ENCODE data around the gene GOLGA6B.
"Not testable (repeated sequence)": the region's sequence is repeated elsewhere in the genome, so short reads cannot be mapped to it uniquely, and the experiment has no call there.

Gene GOLGA6B

DNA sequence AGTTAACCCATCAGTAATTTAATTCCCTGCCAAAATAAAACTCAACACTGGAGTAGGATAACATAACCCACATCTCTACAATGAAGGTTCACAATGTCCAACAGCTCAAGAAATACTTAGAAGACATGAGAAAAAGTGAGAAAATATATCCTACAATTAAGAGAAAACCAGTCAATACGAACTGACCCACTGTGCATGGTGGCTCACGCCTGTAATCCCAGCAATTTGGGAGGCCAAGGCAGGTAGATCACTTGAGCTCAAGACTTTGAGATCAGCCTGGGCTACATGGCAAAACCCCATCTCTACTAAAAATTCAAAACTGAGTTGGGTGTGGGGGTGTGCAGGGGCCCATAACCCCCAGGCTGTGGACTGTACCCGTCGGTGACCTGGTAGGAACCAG, 30.6 kb upstream of the GOLGA6B start:
- not testable (repeated sequence) for H2BK5ac ChIP-seq (ENCODE audit: low read depth, low read length, poor library complexity, severe bottlenecking); H3K23ac ChIP-seq (ENCODE audit: low read length in 2 of 2); H3K14ac ChIP-seq (ENCODE audit: low read length in 2 of 2); H2BK15ac ChIP-seq (ENCODE audit: low read depth, poor library complexity, severe bottlenecking); H3K4me1 ChIP-seq (ENCODE audit: control insufficient read depth, insufficient read depth, low read depth, low read length); H2BK12ac ChIP-seq (ENCODE audit: low read length in 2 of 2); H4K91ac ChIP-seq (ENCODE audit: low read length); H3K4me3 ChIP-seq (ENCODE audit: insufficient read depth in 1 of 2, low read depth in 1 of 2, low read length in 2 of 2); H3K27me3 ChIP-seq (ENCODE audit: control insufficient read depth in 1 of 2, insufficient read depth in 1 of 2, low read length in 2 of 2); H4K8ac ChIP-seq (ENCODE audit: low read length); H3K9me3 ChIP-seq (ENCODE audit: control insufficient read depth, low read length); H3K4ac ChIP-seq (ENCODE audit: low read depth in 1 of 2, low read length in 2 of 2); H2AFZ ChIP-seq (ENCODE audit: low read depth, low read length); H3K27ac ChIP-seq (ENCODE audit: low read length, poor library complexity, severe bottlenecking); H3K18ac ChIP-seq (ENCODE audit: low read depth in 1 of 2, low read length in 2 of 2); H3K9ac ChIP-seq (ENCODE audit: low read length); H3K79me1 ChIP-seq (replicated peaks; ENCODE audit: low read length, poor library complexity, severe bottlenecking); DNase-seq; H3K36me3 ChIP-seq (ENCODE audit: control insufficient read depth in 1 of 2, insufficient read depth in 2 of 2, low read depth in 1 of 2, low read length in 2 of 2); H2AK5ac ChIP-seq (ENCODE audit: low read length, severe bottlenecking); H3K4me2 ChIP-seq (ENCODE audit: low read length, poor library complexity, severe bottlenecking); H2BK120ac ChIP-seq (ENCODE audit: low read depth, low read length)
- WGBS: 94% methylated on average over 4 of the region's 4 CpGs

DNA sequence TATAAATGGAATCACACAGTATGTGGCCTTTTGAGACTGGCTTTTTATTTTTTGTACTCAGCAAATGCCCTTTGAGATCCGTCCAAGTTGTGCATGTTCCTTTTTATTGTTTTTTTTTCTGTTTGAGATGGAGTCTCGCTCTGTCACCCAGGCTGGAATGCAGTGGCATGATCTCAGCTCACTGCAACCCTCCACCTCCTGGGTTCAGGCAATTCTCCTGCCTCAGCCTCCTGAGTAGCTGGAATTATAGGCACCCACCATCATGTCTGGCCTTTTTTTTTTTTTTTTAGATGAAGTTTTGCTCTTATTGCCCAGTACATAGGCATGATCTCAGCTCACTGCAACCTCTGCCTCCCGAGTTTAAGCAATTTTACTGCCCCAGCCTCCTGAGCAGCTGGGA, 28.3 kb upstream of the GOLGA6B start:
- H3K36me3 ChIP-seq (ENCODE audit: control insufficient read depth in 1 of 2, insufficient read depth in 2 of 2, low read depth in 1 of 2, low read length in 2 of 2): not testable (repeated sequence)
- 91% methylated on average over 3 of the region's 3 CpGs for WGBS

DNA sequence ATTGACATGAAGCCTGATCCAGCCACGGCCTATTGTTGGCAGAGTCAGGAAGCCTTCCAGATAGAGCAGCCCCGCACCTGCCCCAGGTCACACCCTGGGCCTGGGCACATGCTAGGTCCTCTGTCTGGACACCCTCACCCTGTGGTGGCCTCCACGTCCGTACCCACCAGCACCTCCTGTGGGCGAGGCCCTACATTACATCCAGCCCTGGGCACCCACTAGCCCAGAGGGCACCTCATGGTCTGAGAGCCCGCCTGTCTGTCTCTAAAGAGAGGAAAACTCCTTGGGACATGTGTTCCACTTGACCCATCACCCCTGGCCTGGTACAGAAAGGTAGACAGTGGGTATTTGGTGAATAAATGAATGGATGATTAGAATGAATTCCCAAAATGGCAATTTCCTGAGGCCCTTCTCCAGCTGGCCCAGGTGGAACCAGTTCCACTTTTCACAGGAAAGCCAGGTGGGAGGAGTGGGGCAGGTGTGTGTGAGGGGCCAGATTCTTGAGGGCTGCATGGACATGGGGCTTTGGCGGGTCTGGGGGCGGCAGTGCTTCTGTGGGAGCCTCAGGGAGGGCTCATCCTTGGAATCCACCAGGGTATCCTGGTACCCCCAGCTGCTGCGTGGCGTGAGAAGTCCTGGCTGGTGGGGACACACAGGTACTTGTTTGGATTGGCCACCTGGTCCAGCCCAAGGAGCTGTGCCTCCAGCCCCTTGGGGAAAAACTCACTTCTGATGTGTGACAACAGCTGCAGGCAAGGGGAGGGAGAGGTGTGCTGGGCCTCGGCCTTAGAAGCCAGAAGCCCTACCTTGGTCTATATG, 26.0 kb upstream of the GOLGA6B start:
- not testable (repeated sequence) for H2BK5ac ChIP-seq (ENCODE audit: low read depth, low read length, poor library complexity, severe bottlenecking); H3K23ac ChIP-seq (ENCODE audit: low read length in 2 of 2); DNase-seq; H2AFZ ChIP-seq (ENCODE audit: low read depth, low read length); H3K4me3 ChIP-seq (ENCODE audit: insufficient read depth in 1 of 2, low read depth in 1 of 2, low read length in 2 of 2); H3K4me2 ChIP-seq (ENCODE audit: low read length, poor library complexity, severe bottlenecking); H4K8ac ChIP-seq (ENCODE audit: low read length); H3K9me3 ChIP-seq (ENCODE audit: control insufficient read depth, low read length); H2BK120ac ChIP-seq (ENCODE audit: low read depth, low read length); H3K9ac ChIP-seq (ENCODE audit: low read length); H3K27me3 ChIP-seq (ENCODE audit: control insufficient read depth in 1 of 2, insufficient read depth in 1 of 2, low read length in 2 of 2); H3K27ac ChIP-seq (ENCODE audit: low read length, poor library complexity, severe bottlenecking); H3K36me3 ChIP-seq (ENCODE audit: control insufficient read depth in 1 of 2, insufficient read depth in 2 of 2, low read depth in 1 of 2, low read length in 2 of 2); H3K14ac ChIP-seq (ENCODE audit: low read length in 2 of 2); H4K91ac ChIP-seq (ENCODE audit: low read length); H2AK5ac ChIP-seq (ENCODE audit: low read length, severe bottlenecking); H3K4me1 ChIP-seq (ENCODE audit: control insufficient read depth, insufficient read depth, low read depth, low read length); H3K18ac ChIP-seq (ENCODE audit: low read depth in 1 of 2, low read length in 2 of 2); H2BK15ac ChIP-seq (ENCODE audit: low read depth, poor library complexity, severe bottlenecking); H2BK12ac ChIP-seq (ENCODE audit: low read length in 2 of 2); H3K4ac ChIP-seq (ENCODE audit: low read depth in 1 of 2, low read length in 2 of 2); H3K79me1 ChIP-seq (replicated peaks; ENCODE audit: low read length, poor library complexity, severe bottlenecking)
- 90% methylated on average over 10 of the region's 11 CpGs for WGBS

More for the DNA sequence above, 28.3 kb upstream of the GOLGA6B start:
- H2AK5ac ChIP-seq (ENCODE audit: low read length, severe bottlenecking); DNase-seq; H3K4me2 ChIP-seq (ENCODE audit: low read length, poor library complexity, severe bottlenecking); H4K91ac ChIP-seq (ENCODE audit: low read length); H3K9me3 ChIP-seq (ENCODE audit: control insufficient read depth, low read length); H3K79me1 ChIP-seq (replicated peaks; ENCODE audit: low read length, poor library complexity, severe bottlenecking); H2BK15ac ChIP-seq (ENCODE audit: low read depth, poor library complexity, severe bottlenecking); H3K18ac ChIP-seq (ENCODE audit: low read depth in 1 of 2, low read length in 2 of 2); H3K27me3 ChIP-seq (ENCODE audit: control insufficient read depth in 1 of 2, insufficient read depth in 1 of 2, low read length in 2 of 2); H3K4ac ChIP-seq (ENCODE audit: low read depth in 1 of 2, low read length in 2 of 2); H3K14ac ChIP-seq (ENCODE audit: low read length in 2 of 2); H4K8ac ChIP-seq (ENCODE audit: low read length); H2BK12ac ChIP-seq (ENCODE audit: low read length in 2 of 2); H3K27ac ChIP-seq (ENCODE audit: low read length, poor library complexity, severe bottlenecking); H2BK120ac ChIP-seq (ENCODE audit: low read depth, low read length); H3K9ac ChIP-seq (ENCODE audit: low read length); H3K4me3 ChIP-seq (ENCODE audit: insufficient read depth in 1 of 2, low read depth in 1 of 2, low read length in 2 of 2); H3K23ac ChIP-seq (ENCODE audit: low read length in 2 of 2); H3K4me1 ChIP-seq (ENCODE audit: control insufficient read depth, insufficient read depth, low read depth, low read length); H2BK5ac ChIP-seq (ENCODE audit: low read depth, low read length, poor library complexity, severe bottlenecking); H2AFZ ChIP-seq (ENCODE audit: low read depth, low read length): not testable (repeated sequence)

DNA sequence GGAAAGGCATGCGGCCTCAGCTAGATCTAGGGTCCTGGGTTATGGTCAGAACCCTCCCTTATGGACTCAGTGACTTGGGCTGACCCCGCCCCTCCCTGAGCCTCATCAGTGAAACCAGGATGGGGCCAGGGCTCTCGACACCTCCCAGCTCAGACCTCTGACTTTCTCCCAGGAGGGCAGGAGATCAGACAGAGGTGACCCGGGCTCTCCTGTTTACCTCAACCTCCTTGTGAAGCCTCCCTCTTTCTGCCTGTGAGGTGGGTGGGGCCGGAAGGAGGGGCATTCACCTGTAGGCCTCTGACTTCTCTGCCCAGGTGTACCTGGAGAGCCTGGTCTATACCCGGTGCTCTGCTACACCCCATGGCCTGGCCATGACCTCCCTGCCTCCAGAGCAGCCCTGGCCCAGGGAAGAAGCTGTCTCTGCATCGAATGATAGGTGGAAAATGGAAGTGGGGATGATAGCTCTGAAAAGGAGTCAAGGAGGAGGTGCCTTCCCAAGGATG, 25.4 kb upstream of the GOLGA6B start:
- not testable (repeated sequence) for H3K4me3 ChIP-seq (ENCODE audit: insufficient read depth in 1 of 2, low read depth in 1 of 2, low read length in 2 of 2); H3K4me2 ChIP-seq (ENCODE audit: low read length, poor library complexity, severe bottlenecking); H3K23ac ChIP-seq (ENCODE audit: low read length in 2 of 2); H4K91ac ChIP-seq (ENCODE audit: low read length); H3K4me1 ChIP-seq (ENCODE audit: control insufficient read depth, insufficient read depth, low read depth, low read length); H3K9ac ChIP-seq (ENCODE audit: low read length); H2BK120ac ChIP-seq (ENCODE audit: low read depth, low read length); H2BK5ac ChIP-seq (ENCODE audit: low read depth, low read length, poor library complexity, severe bottlenecking); H3K14ac ChIP-seq (ENCODE audit: low read length in 2 of 2); H2AFZ ChIP-seq (ENCODE audit: low read depth, low read length); H4K8ac ChIP-seq (ENCODE audit: low read length); H3K18ac ChIP-seq (ENCODE audit: low read depth in 1 of 2, low read length in 2 of 2); H3K9me3 ChIP-seq (ENCODE audit: control insufficient read depth, low read length); H2BK15ac ChIP-seq (ENCODE audit: low read depth, poor library complexity, severe bottlenecking); H3K36me3 ChIP-seq (ENCODE audit: control insufficient read depth in 1 of 2, insufficient read depth in 2 of 2, low read depth in 1 of 2, low read length in 2 of 2); H3K27ac ChIP-seq (ENCODE audit: low read length, poor library complexity, severe bottlenecking); H2BK12ac ChIP-seq (ENCODE audit: low read length in 2 of 2); H3K79me1 ChIP-seq (replicated peaks; ENCODE audit: low read length, poor library complexity, severe bottlenecking); H2AK5ac ChIP-seq (ENCODE audit: low read length, severe bottlenecking); DNase-seq; H3K27me3 ChIP-seq (ENCODE audit: control insufficient read depth in 1 of 2, insufficient read depth in 1 of 2, low read length in 2 of 2); H3K4ac ChIP-seq (ENCODE audit: low read depth in 1 of 2, low read length in 2 of 2)
- WGBS: 72% methylated on average over 7 of the region's 7 CpGs
